Keratinocyte (primary cell): Measurements from ENCODE around the gene LRTM1. TPM values are rescaled to one million over a fixed set of nuclear protein-coding genes. Genes with fewer than 3 reads are reported as not detected.

Experiments
- DNase-seq: peaks from one replicate; pipeline ENCODE4 v3.0.0-alpha.2; 2011; ENCODE audit warnings: low read depth, missing footprints, low spot score
- FAIRE-seq: peaks from 2 replicates; lab custom pipeline; 2011; peaks lifted over from hg19 to GRCh38; lab: Jason Lieb, UNC
- H2AFZ ChIP-seq: 2 replicates; pipeline ENCODE4 v1.6.0; 2012; ENCODE audit warnings: low read length, control low read depth, inconsistent platforms; ENCODE audit not compliant: control insufficient read depth
- H3K27ac ChIP-seq: 2 replicates; pipeline ENCODE4 v1.5.1; 2011; ENCODE audit warnings: low read length; ENCODE audit not compliant: control insufficient read depth, insufficient read depth
- H3K27me3 ChIP-seq: 3 replicates; pipeline ENCODE4 v1.6.0; 2011; ENCODE audit warnings: low read length; ENCODE audit not compliant: control insufficient read depth, insufficient read depth; ENCODE audit errors: extremely low read depth
- H3K36me3 ChIP-seq, 2 experiments: 2 replicates in 1 of 2; 3 replicates in 1 of 2; pipeline ENCODE4 v1.5.1; 2011; ENCODE audit warnings: low read length in 2 of 2, mild to moderate bottlenecking in 1 of 2; ENCODE audit not compliant: control insufficient read depth in 2 of 2, insufficient read depth in 2 of 2; ENCODE audit errors: extremely low read depth in 1 of 2
- H3K4me1 ChIP-seq: 3 replicates; pipeline ENCODE4 v1.5.1; 2011; ENCODE audit warnings: low read length; ENCODE audit not compliant: control insufficient read depth, insufficient read depth; ENCODE audit errors: extremely low read depth
- H3K4me2 ChIP-seq: 3 replicates; pipeline ENCODE4 v1.6.0; 2011; ENCODE audit warnings: low read depth, low read length; ENCODE audit not compliant: control insufficient read depth, insufficient read depth; ENCODE audit errors: extremely low read depth
- H3K4me3 ChIP-seq, 3 experiments: fragments of 200-600 bp in 1 of 3; sonication (generic) in 1 of 3; 2 replicates in 2 of 3; 3 replicates in 1 of 3; pipeline ENCODE4 v1.5.1; 2011 to 2016; ENCODE audit warnings: low read length in 3 of 3, mild to moderate bottlenecking in 3 of 3, control low read depth in 2 of 3, inconsistent platforms in 1 of 3, low read depth in 1 of 3, mixed read lengths in 1 of 3, mixed run types in 1 of 3, moderate library complexity in 1 of 3; ENCODE audit not compliant: control insufficient read depth in 2 of 3, insufficient read depth in 2 of 3; ENCODE audit errors: extremely low read depth in 1 of 3
- H3K79me2 ChIP-seq: 2 replicates; pipeline ENCODE4 v1.6.0; 2012; ENCODE audit warnings: low read length; ENCODE audit not compliant: control insufficient read depth, insufficient read depth
- H3K9ac ChIP-seq: 3 replicates; pipeline ENCODE4 v1.6.0; 2011; ENCODE audit warnings: low read length; ENCODE audit not compliant: control insufficient read depth, insufficient read depth; ENCODE audit errors: extremely low read depth
- H3K9me1 ChIP-seq: 3 replicates; pipeline ENCODE4 v1.6.0; 2011; ENCODE audit warnings: low read length; ENCODE audit not compliant: control insufficient read depth, insufficient read depth; ENCODE audit errors: extremely low read depth
- H3K9me3 ChIP-seq: 2 replicates; pipeline ENCODE4 v1.5.1; 2012; ENCODE audit warnings: low read depth, low read length; ENCODE audit not compliant: control insufficient read depth
- H4K20me1 ChIP-seq: 3 replicates; pipeline ENCODE4 v1.6.0; 2011; ENCODE audit warnings: low read length; ENCODE audit not compliant: control insufficient read depth, insufficient read depth; ENCODE audit errors: extremely low read depth
- CTCF ChIP-seq, 3 experiments: IDR thresholded peaks in 1 of 3; conservative IDR thresholded peaks in 1 of 3; optimal IDR thresholded peaks in 1 of 3; 2 replicates in 2 of 3; 3 replicates in 1 of 3; pipeline versions ENCODE3 to v1.5.1; 2011; ENCODE audit warnings: low read length in 3 of 3, mild to moderate bottlenecking in 3 of 3, moderate library complexity in 2 of 3, control low read depth in 1 of 3, inconsistent platforms in 1 of 3; ENCODE audit not compliant: insufficient read depth in 2 of 3; ENCODE audit errors: extremely low read depth in 1 of 3
- EZH2 ChIP-seq: IDR thresholded peaks from one replicate; pipeline ENCODE4 v1.6.1; 2012; ENCODE audit warnings: inconsistent platforms, mild to moderate bottlenecking, low read length, moderate library complexity
- dilution Hi-C: fragments of 300-500 bp; cut with MboI; formaldehyde crosslinking; loops from one replicate; pipeline ENCODE4 v1.7.0; 2020; ENCODE audit warnings: low sequenced_read_pairs; ENCODE audit not compliant: extremely low pct_ligation_motif_present
- polyA plus RNA-seq, 5 experiments: library from polyadenylated mRNA; depleted of rRNA in 3 of 5; stranded (reverse) in 3 of 5; stranded (forward) in 1 of 5; unstranded in 1 of 5; fragments of >200 nt; gene quantifications; 1 replicate in 1 of 5; 2 replicates in 3 of 5; 3 replicates in 1 of 5; pipeline versions ENCODE4 v1.2.1 to v1.2.3, GENCODE V29; 2011 to 2012; ENCODE audit warnings: missing spikeins in 2 of 5, low read depth in 1 of 5, low replicate concordance in 1 of 5

Gene LRTM1
- polyA plus RNA-seq, 1 donor (not counting 4 experiments of a cell fraction or from before 2014, with no cell fraction given): not detected

DNA sequence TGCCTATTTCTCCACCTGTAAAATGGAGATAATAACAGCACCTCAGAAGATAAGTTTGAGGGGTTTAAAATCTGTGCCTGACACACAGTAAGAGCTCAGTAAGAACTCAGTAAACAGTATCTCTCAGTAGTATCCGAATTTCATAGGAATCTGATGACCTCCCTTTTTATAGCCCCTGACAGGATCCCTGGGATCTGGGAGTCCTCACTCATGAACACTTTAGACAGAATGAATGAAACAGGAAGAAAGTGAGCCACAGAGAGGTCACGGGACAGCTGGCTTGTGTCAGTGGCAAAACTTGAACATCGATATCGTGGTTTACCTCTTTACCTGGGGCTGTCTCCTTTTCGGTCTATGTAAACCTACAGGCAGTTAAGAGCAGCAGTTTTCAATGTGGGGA is 51.2 kb downstream of the LRTM1 start:
- no peak for FAIRE-seq
- dilution Hi-C loops: no loop called here
- Histone ChIP-seq H3K4me2 (no peak overlapping the region), H3K27ac (no peak overlapping the region), H3K9me1 (no peaks in the 10 kb centered on the region), H3K9ac (no peak overlapping the region), H3K4me1 (no peaks in the 10 kb centered on the region), H3K9me3 (no peaks in the 10 kb centered on the region), H2AFZ (no peak overlapping the region), H4K20me1 (no peaks in the 10 kb centered on the region), H3K4me3 (no peak overlapping the region), H3K27me3 (no peaks in the 10 kb centered on the region), H3K36me3 (no peaks in the 10 kb centered on the region), H3K79me2 (no peaks in the 10 kb centered on the region)
- DNase-seq: no peak
- TF ChIP-seq CTCF (optimal IDR thresholded peaks at IDR 0.05 in 1 of 3, IDR thresholded peaks at IDR 0.05 in 1 of 3, conservative IDR thresholded peaks at IDR 0.05 in 1 of 3; ENCODE audit: extremely low read depth in 1 of 3, insufficient read depth in 2 of 3, low read length in 3 of 3) (no peak), EZH2 (no peak)

DNA sequence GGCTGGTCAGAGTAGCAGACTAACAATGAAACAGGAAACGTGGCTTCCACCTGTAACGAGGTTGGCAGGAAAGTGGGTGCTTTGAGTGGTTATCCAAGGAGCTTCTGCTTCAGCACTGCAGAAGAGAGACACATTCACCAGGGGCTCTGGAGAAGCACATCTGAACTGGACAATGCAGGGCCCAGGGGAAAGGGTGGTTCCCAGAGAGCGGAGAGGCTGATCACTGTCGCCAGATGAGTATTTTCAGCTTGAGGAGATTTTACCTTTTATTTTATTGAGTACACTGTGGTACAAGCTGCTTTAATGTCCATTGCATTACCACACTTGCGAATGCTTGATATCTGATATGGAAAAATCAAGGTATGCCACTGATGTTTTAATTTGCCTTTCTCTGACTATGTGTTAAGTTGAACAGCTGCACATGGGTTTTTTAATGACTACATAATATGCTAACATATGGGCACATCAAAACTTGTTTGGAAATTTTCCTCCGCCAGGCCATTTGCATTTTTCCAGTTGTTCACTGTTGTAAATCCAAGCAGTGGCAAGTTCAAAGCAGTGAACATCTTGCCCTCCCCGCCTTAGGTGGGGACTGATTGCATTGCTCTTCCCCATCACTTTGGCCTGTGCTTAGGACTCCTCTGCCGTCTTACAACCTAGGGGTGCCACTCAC is 52.1 kb downstream of the LRTM1 start:
- DNase-seq: no peak
- Histone ChIP-seq H3K9me1 (no peaks in the 10 kb centered on the region), H3K4me3 (no peak overlapping the region), H3K27me3 (no peaks in the 10 kb centered on the region), H3K27ac (no peak overlapping the region), H3K4me2 (no peak overlapping the region), H3K36me3 (no peaks in the 10 kb centered on the region), H3K79me2 (no peaks in the 10 kb centered on the region), H3K9me3 (no peaks in the 10 kb centered on the region), H3K9ac (no peak overlapping the region), H2AFZ (no peak overlapping the region), H4K20me1 (no peaks in the 10 kb centered on the region), H3K4me1 (no peaks in the 10 kb centered on the region)
- FAIRE-seq: no peak
- TF ChIP-seq EZH2 (no peak), CTCF (optimal IDR thresholded peaks at IDR 0.05 in 1 of 3, IDR thresholded peaks at IDR 0.05 in 1 of 3, conservative IDR thresholded peaks at IDR 0.05 in 1 of 3; ENCODE audit: extremely low read depth in 1 of 3, insufficient read depth in 2 of 3, low read length in 3 of 3) (no peak)
- dilution Hi-C loops: no loop called here
